GM18505 (cell line): Measurements from ENCODE around the gene CNGA4.
"Not testable (repeated sequence)": the region's sequence is repeated elsewhere in the genome, so short reads cannot be mapped to it uniquely, and the experiment has no call there.

ENCODE experiments used
- ATAC-seq: cut with Tn5 transposase; IDR thresholded peaks from one replicate; pipeline ENCODE4 v1.9.1; 2021; ENCODE audit not compliant: unreplicated experiment
- POLR2A ChIP-seq: IDR thresholded peaks from 4 replicates; pipeline ENCODE4 v1.6.1; 2011; ENCODE audit warnings: borderline replicate concordance; ENCODE audit not compliant: insufficient read depth, insufficient read length; ENCODE audit errors: extremely low read depth

The CNGA4 gene

DNA sequence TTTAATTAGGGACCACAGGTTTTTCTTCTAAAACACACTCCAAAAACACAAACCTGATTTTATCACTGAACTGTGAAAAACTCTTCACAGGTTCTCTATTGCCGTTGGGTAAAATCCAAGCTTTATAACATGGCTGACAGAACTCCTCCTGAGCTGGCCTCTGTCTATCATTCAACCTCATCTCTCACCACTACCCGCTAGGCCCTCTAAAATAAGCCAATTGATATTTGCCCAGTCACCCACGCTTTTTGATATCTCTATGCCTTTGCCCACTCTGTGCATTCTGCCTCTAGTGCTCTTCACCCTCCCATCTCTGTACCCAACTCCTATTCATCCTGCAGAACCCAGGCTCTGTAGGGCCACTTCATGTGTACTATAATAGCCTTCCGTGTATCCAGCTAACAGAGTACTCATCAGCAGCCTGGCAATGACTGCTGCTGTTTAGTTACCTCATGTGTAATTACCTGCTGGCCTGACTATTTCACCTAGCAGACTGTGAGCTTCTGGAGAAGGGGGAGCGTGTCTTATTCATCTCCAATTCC lies 1.1 kb upstream of the CNGA4 start:
- ATAC-seq = no peak
- no peak for TF ChIP-seq POLR2A

DNA sequence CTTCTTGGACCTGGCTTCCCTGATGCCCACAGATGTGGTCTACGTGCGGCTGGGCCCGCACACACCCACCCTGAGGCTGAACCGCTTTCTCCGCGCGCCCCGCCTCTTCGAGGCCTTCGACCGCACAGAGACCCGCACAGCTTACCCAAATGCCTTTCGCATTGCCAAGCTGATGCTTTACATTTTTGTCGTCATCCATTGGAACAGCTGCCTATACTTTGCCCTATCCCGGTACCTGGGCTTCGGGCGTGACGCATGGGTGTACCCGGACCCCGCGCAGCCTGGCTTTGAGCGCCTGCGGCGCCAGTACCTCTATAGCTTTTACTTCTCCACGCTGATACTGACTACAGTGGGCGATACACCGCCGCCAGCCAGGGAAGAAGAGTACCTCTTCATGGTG lies 1.2 kb downstream of the CNGA4 start:
- TF ChIP-seq POLR2A = no peak
- no peak for ATAC-seq

DNA sequence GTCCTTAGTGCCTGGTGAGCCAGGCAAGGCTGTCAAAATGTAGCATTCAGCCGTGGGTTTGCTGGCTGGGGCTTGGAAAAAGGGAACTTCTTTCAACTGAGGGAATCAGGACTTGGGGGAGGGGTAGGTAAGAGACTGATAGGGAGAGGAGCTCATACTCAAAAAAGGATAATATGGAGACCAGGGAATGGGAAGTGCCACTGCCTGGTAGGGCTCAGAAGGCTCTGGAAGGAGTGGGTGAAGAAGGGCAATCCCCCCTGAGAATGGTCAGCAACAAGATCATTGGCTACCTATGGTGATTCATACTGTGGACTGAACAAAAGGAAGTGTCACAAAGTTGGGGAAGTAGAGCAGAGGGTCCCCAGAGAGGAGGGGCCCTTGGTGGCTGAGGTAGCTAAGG lies 1.9 kb downstream of the CNGA4 start:
- ATAC-seq = no peak
- no peak for TF ChIP-seq POLR2A

- ATAC-seq = no peak
- TF ChIP-seq POLR2A = no peak
Measured at GRCh38 chr11:6241316-6241715, 2.4 kb downstream of the CNGA4 start.

DNA sequence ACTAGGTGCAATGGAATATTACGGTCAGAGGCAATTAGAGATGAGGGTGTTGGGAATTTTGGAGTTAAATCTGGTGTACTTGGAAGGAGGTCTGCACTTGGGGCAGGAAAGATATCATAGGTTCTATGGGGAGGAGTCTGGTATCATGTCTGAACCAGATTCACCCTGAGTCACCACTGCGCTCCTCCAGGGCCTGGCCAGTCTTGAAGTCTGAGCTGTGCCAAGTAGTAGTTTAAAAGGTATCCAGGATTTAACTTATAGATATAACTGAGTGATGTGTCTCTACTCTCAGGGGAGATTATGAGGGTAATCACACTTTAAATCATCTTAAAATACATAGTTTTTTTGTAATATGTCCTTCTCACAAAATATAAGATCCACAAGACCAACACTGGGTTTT lies 6.6 kb downstream of the CNGA4 start:
- no peak for TF ChIP-seq POLR2A
- no peak for ATAC-seq

GRCh38 chr11:6248248-6248647 lies 9.4 kb downstream of the CNGA4 start:
- no peak for ATAC-seq
- no peak for TF ChIP-seq POLR2A

DNA sequence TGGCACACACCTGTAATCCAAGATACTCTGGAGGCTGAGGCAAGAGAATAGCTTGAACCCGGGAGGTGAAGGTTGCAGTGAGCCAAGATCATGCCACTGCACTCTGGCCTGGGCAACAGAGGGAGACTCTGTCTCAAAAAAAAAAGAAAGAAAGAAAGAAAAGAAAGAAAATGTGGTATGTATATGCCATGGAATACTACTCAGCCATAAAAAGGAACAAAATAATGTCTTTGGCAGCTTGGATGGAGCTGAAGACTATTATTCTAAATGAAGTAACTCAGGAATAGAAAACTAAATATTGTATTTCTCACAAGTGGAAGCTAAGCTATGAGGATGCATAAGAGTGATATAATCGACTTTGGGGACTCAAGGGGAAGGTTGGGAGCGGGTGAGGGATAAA lies 10.0 kb downstream of the CNGA4 start:
- ATAC-seq = not testable (repeated sequence)

DNA sequence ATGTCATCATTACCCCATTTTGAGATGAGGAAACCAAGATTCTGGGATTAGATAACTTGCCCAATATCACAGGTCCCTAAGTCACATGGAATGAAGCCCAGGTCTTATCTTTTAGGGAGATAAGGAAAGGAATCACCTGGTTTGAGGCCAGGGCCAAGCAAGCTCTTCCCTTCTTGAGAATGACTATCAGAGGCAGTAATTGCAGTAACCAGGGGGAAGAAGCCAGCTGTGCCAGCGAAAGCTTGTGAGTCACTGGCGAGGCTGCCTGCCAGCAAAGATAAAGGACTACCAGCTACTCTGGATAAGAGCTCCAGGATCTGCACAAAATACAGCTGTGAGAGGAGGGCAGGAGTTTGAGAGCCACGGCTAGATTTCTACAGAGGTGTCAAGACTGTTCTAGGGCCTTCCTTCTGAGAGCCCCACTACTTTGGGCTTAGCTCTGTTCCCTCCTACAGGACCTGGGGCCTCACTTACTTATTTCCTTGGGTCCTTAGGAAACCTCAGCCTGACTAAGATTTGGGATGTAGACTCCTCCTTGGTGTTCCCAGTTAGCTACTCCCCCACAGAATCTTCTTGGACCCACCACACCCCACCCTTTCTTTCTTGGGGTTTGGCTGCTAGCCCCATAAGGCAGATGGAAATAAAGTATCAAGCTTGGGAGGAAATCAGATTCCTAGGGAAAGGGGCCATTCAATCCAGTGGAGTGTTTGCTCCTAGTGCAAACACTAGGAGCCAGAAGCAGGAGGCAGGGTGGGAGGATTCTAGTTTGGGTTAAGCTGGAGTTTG lies 11.1 kb downstream of the CNGA4 start:
- TF ChIP-seq POLR2A = no peak
- no peak for ATAC-seq

DNA sequence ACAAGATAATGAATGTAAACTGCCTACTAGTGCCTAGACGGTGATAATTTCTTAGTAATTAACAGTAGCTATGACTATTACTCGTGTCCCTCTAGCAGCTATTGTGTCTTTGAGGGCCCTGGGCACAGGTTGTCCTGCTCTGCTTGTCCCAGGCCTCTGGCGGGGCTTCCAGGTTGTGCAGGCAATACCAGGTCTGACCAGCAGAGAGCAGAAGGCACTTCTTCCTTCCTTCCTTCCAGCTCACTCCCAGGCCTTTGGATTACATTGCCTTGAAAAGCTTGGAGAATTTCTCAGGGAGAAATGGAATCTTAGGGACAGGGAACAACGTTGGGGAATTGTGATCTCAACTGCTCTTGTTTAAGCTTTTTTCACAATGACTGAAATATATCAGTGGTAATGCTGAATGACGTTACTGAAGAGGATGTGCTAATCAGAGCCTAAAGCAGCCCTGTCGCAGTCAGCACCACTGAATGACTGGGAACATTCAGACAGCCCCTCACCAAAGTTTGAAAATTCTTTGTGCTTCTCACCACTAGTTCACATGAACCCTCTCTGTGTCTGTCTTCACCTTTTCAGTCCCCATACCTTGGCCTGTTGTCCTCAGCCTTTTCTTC lies 12.3 kb downstream of the CNGA4 start:
- ATAC-seq = peak; percentile 64
- TF ChIP-seq POLR2A = no peak

DNA sequence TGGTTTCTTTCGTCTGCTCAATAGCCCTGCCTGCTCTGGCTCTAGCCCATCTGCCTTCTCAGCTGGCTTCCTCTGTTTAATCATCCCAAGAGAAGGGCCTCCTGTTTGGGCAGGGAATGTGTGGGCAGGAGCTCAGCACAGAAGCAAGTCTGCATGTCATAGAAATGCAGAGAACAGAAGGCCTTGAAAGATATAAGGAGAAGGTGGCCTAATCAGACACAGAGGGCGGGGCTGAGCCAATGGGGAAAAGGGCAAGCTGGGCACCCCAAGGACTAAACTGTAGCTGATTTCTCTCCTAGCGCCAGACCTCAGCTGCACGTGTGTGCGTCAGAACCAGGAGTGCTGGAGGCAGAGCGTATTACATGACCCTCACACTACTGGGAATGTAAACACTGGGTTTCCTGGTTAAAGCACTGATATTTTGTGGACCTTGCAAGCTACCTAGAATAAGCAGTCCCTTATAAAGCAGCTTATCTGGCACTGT lies 13.1 kb downstream of the CNGA4 start:
- ATAC-seq = no peak

DNA sequence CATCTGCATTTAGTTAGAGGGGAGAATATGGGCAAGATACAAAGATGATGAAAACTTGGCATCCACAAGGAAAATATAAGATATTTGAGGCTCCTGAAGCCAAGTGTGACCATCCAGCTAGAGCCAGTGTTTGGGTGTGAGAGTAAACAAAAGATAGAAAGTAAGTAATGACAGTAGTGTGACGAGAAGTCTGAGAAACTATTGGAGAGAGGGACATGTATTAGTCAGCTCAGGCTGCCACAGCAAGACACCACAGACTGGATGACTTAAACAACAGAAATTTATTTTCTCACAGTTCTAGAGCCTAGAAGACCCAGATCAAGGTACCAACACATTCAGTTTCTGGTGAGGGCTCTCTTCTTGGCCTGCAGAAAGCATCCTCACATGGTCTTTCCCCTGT lies 14.3 kb downstream of the CNGA4 start:
- peak; percentile 71 for ATAC-seq
- no peak for TF ChIP-seq POLR2A

More for the DNA sequence above, 13.1 kb downstream of the CNGA4 start:
- no peak for TF ChIP-seq POLR2A

- TF ChIP-seq POLR2A = no peak
- ATAC-seq = no peak
Measured at GRCh38 chr11:6258141-6258540, 19.3 kb downstream of the CNGA4 start.

DNA sequence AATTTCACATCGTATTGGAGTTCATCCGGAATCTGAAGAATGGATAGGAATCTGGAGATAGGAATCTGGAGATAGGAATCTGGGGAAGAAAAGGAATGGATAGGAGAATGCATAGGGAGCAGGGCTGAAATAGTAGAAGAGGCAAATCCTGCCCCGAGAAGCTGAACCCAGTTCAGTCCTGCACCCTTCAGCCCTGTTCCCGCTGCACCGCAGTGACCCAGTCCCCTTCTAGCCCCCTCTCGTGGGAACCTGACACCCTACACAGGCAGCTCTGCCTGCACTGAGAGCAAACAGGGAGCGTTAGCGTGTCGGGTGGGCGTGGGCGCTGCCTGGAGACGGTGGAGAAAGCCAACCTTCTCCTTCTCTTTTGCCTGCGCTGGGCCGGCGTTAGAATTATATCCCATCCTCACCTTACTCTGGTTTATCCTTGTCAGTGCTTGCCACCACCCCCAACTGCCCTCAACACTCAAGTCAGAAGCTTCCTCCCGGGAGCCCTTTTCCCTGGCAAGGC lies 19.7 kb downstream of the CNGA4 start:
- TF ChIP-seq POLR2A = no peak
- no peak for ATAC-seq

DNA sequence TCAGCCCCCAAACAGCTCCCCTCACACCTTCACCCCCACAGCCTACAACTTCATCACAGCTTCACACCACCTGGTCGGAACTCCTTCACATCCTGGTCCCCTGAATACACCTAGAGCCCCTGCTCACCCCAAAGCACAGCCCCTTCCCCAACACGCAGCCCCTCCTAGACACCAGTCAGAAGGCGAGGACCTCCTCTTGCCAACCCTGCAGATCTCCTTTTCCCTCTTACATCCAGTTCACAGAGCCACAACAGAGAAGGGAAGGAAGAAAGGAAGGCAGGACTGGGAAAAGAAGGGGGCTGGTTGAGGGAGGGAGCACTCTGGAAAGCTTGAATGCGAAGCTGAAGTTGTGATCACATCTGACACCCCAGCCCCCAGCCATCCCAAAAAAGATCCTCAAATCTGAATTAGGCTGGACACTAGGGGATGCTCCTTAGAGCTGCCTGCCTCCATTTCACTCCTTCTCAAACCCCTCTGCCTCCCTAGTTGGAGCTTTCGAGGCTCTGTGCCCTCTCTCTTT lies 21.4 kb downstream of the CNGA4 start:
- no peak for TF ChIP-seq POLR2A
- ATAC-seq = no peak
